SK-N-SH (cell line): ENCODE results near the gene PCNX4.

ENCODE experiments used
- CHD2 ChIP-seq: fragments of 150-350 bp; IDR thresholded peaks from 2 replicates; pipeline ENCODE4 v1.6.1; 2018; ENCODE audit warnings: low read length; ENCODE audit not compliant: partially characterized antibody
- EP300 ChIP-seq, 2 experiments: IDR thresholded peaks; 2 replicates each; pipeline versions ENCODE4 v1.4.0 to v1.6.1; 2012; ENCODE audit warnings: borderline replicate concordance in 1 of 2, low read depth in 1 of 2, low read length in 1 of 2
- POLR2AphosphoS5 ChIP-seq: IDR thresholded peaks from 2 replicates; pipeline ENCODE4 v1.6.1; 2012; ENCODE audit warnings: low read depth, low read length
- RAD21 ChIP-seq: IDR thresholded peaks from 2 replicates; pipeline ENCODE4 v1.6.1; 2012; ENCODE audit warnings: mild to moderate bottlenecking, low read length
- RFX5 ChIP-seq: IDR thresholded peaks from 2 replicates; pipeline ENCODE4 v1.6.1; 2012; ENCODE audit warnings: mild to moderate bottlenecking, improper control_type of control experiment, low read length
- SMC3 ChIP-seq: IDR thresholded peaks from 2 replicates; pipeline ENCODE4 v1.6.1; 2012; ENCODE audit warnings: low read depth, low read length, improper control_type of control experiment
- TAF1 ChIP-seq: IDR thresholded peaks from 2 replicates; pipeline ENCODE4 v1.6.1; 2012; ENCODE audit warnings: low read depth, mild to moderate bottlenecking, low read length, moderate library complexity, borderline replicate concordance
- TCF12 ChIP-seq: IDR thresholded peaks from 2 replicates; pipeline ENCODE4 v1.4.0; 2012
- TF ChIP-seq, protein P1 (sequence below): fragments of 200-600 bp; sonication (generic); IDR thresholded peaks from 2 replicates; pipeline ENCODE4 v1.6.1; 2017; ENCODE audit warnings: antibody characterized with exemption, mild to moderate bottlenecking, moderate library complexity
- TF ChIP-seq, protein P2 (sequence below): fragments of 150-350 bp; IDR thresholded peaks from 2 replicates; pipeline ENCODE4 v1.6.1; 2017; ENCODE audit warnings: antibody characterized with exemption, low read length, low read depth, borderline replicate concordance
- TF ChIP-seq, protein P3 (sequence below): IDR thresholded peaks from 2 replicates; pipeline ENCODE4 v1.6.1; 2012; ENCODE audit warnings: mild to moderate bottlenecking, low read depth, low read length, moderate library complexity

DNA sequence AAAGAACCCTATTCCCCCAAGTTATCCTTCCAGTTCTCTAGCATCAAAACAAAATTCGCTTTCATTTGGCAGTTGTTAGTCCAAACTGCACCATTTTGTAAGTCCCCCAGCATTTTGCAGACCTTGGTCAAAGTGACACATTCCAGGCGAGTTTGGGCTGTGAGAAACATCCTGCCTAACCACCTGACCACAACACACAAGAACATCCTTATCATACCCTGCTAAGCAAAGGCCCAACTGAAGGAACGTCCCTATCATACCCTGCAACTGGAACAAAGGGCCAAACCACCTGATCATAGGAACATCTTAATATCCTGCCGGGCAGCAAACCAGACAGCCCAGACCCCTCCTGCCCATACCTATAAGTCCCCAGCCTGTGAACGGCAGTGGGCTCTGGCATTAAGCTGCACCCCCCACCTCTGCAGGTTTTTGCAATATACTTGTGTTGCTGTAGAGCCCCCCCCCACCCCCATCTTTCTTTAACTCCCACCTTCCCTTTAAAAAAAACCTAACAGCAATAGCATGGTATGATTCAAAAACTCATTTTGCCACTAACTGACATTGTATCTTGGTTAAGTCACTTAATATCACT lies 2.7 kb downstream of the PCNX4 start:
- TF ChIP-seq, protein P1, sequence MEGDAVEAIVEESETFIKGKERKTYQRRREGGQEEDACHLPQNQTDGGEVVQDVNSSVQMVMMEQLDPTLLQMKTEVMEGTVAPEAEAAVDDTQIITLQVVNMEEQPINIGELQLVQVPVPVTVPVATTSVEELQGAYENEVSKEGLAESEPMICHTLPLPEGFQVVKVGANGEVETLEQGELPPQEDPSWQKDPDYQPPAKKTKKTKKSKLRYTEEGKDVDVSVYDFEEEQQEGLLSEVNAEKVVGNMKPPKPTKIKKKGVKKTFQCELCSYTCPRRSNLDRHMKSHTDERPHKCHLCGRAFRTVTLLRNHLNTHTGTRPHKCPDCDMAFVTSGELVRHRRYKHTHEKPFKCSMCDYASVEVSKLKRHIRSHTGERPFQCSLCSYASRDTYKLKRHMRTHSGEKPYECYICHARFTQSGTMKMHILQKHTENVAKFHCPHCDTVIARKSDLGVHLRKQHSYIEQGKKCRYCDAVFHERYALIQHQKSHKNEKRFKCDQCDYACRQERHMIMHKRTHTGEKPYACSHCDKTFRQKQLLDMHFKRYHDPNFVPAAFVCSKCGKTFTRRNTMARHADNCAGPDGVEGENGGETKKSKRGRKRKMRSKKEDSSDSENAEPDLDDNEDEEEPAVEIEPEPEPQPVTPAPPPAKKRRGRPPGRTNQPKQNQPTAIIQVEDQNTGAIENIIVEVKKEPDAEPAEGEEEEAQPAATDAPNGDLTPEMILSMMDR = no peak
- TF ChIP-seq, protein P2, sequence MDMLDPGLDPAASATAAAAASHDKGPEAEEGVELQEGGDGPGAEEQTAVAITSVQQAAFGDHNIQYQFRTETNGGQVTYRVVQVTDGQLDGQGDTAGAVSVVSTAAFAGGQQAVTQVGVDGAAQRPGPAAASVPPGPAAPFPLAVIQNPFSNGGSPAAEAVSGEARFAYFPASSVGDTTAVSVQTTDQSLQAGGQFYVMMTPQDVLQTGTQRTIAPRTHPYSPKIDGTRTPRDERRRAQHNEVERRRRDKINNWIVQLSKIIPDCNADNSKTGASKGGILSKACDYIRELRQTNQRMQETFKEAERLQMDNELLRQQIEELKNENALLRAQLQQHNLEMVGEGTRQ = no peak
- no peak for TF ChIP-seq SMC3
- no peak for TF ChIP-seq RFX5
- TF ChIP-seq TAF1 = no peak
- no peak for TF ChIP-seq POLR2AphosphoS5
- no peak for TF ChIP-seq EP300 (IDR thresholded peaks at IDR 0.05; ENCODE audit: borderline replicate concordance in 1 of 2, low read depth in 1 of 2, low read length in 1 of 2)
- TF ChIP-seq, protein P3, sequence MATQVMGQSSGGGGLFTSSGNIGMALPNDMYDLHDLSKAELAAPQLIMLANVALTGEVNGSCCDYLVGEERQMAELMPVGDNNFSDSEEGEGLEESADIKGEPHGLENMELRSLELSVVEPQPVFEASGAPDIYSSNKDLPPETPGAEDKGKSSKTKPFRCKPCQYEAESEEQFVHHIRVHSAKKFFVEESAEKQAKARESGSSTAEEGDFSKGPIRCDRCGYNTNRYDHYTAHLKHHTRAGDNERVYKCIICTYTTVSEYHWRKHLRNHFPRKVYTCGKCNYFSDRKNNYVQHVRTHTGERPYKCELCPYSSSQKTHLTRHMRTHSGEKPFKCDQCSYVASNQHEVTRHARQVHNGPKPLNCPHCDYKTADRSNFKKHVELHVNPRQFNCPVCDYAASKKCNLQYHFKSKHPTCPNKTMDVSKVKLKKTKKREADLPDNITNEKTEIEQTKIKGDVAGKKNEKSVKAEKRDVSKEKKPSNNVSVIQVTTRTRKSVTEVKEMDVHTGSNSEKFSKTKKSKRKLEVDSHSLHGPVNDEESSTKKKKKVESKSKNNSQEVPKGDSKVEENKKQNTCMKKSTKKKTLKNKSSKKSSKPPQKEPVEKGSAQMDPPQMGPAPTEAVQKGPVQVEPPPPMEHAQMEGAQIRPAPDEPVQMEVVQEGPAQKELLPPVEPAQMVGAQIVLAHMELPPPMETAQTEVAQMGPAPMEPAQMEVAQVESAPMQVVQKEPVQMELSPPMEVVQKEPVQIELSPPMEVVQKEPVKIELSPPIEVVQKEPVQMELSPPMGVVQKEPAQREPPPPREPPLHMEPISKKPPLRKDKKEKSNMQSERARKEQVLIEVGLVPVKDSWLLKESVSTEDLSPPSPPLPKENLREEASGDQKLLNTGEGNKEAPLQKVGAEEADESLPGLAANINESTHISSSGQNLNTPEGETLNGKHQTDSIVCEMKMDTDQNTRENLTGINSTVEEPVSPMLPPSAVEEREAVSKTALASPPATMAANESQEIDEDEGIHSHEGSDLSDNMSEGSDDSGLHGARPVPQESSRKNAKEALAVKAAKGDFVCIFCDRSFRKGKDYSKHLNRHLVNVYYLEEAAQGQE = no peak
- no peak for TF ChIP-seq CHD2
- no peak for TF ChIP-seq TCF12
- TF ChIP-seq RAD21 = no peak
